ENCODE measurements around the gene PPM1E. TPM values are rescaled to one million over a fixed set of nuclear protein-coding genes. Genes with fewer than 3 reads are reported as not detected.

The PPM1E gene
- total RNA-seq, 3 donors from 2014 or later, result under 0.01 to 0.44 (median 0.16) TPM

GRCh38 chr17:58997756-58998553 lies 242.3 kb downstream of the PPM1E start:
- no peak overlapping the region for H3K27ac ChIP-seq

GRCh38 chr17:58998871-58999270 lies 243.2 kb downstream of the PPM1E start:
- intact Hi-C loops (cut with DNase I; ENCODE audit: low total_unique reads), result no loop called here
- H3K36me3 ChIP-seq, result no peaks in the 10 kb centered on the region
- no peaks in the 10 kb centered on the region for H3K4me1 ChIP-seq
- no peaks in the 10 kb centered on the region for H3K27me3 ChIP-seq
- no peak overlapping the region for H3K4me3 ChIP-seq
- DNase-seq (ENCODE audit: low spot score in 2 of 2), result no peak
- H3K27ac ChIP-seq, result no peak overlapping the region
- H3K9me3 ChIP-seq, result no peaks in the 10 kb centered on the region
- TF ChIP-seq CTCF (IDR thresholded peaks at IDR 0.05), result no peak
- TF ChIP-seq POLR2A (IDR thresholded peaks at IDR 0.05), result no peak
- no peak for TF ChIP-seq POLR2AphosphoS5 (IDR thresholded peaks at IDR 0.05)

More at GRCh38 chr17:58997756-58998553, 242.3 kb downstream of the PPM1E start:
- Histone ChIP-seq H3K9me3 (no peaks in the 10 kb centered on the region), H3K4me1 (no peaks in the 10 kb centered on the region), H3K36me3 (no peaks in the 10 kb centered on the region), H3K27me3 (no peaks in the 10 kb centered on the region), H3K4me3 (no peak overlapping the region)
- TF ChIP-seq POLR2A (IDR thresholded peaks at IDR 0.05) (no peak), POLR2AphosphoS5 (IDR thresholded peaks at IDR 0.05) (no peak)
- intact Hi-C loops (cut with DNase I; ENCODE audit: low total_unique reads), result no loop called here
- no peak for DNase-seq (ENCODE audit: low spot score in 2 of 2)

- Histone ChIP-seq H3K27me3 (no peaks in the 10 kb centered on the region), H3K9me3 (no peaks in the 10 kb centered on the region), H3K4me1 (no peaks in the 10 kb centered on the region), H3K4me3 (no peak overlapping the region), H3K27ac (no peak overlapping the region), H3K36me3 (no peaks in the 10 kb centered on the region)
- intact Hi-C loops (cut with DNase I; ENCODE audit: low total_unique reads), result no loop called here
- DNase-seq (ENCODE audit: low spot score in 2 of 2), result no peak
- TF ChIP-seq POLR2A (IDR thresholded peaks at IDR 0.05), result no peak
- TF ChIP-seq CTCF (IDR thresholded peaks at IDR 0.05), result no peak
- no peak for TF ChIP-seq POLR2AphosphoS5 (IDR thresholded peaks at IDR 0.05)
These were observed 243.8 kb downstream of the PPM1E start for GRCh38 chr17:58999500-58999899.

GRCh38 chr17:59000022-59000421 lies 244.4 kb downstream of the PPM1E start:
- no peak for DNase-seq (ENCODE audit: low spot score in 2 of 2)

GRCh38 chr17:59001158-59001814 lies 245.6 kb downstream of the PPM1E start:
- no peaks in the 10 kb centered on the region for H3K27me3 ChIP-seq
- no peaks in the 10 kb centered on the region for H3K4me1 ChIP-seq
- H3K9me3 ChIP-seq, result no peaks in the 10 kb centered on the region
- TF ChIP-seq POLR2AphosphoS5 (IDR thresholded peaks at IDR 0.05) (no peak), CTCF (IDR thresholded peaks at IDR 0.05) (no peak), POLR2A (IDR thresholded peaks at IDR 0.05) (no peak)
- peak overlapping the region; percentile 28 to 41 for H3K27ac ChIP-seq
- no peaks in the 10 kb centered on the region for H3K36me3 ChIP-seq
- peak overlapping the region in 1 of 3 donors; percentile 18 for H3K4me3 ChIP-seq
- DNase-seq (ENCODE audit: low spot score in 2 of 2), result peak in 1 of 2 donors; percentile 48
- intact Hi-C loops (cut with DNase I; ENCODE audit: low total_unique reads), result loop anchor here (10.0 kb wide), 1 partner anchor 476 kb away; no protein-coding TSS in a partner anchor

More at GRCh38 chr17:59000022-59000421, 244.4 kb downstream of the PPM1E start:
- TF ChIP-seq POLR2AphosphoS5 (IDR thresholded peaks at IDR 0.05) (no peak), POLR2A (IDR thresholded peaks at IDR 0.05) (no peak), CTCF (IDR thresholded peaks at IDR 0.05) (no peak)
- Histone ChIP-seq H3K9me3 (no peaks in the 10 kb centered on the region), H3K4me3 (no peak overlapping the region), H3K27ac (no peak overlapping the region), H3K36me3 (no peaks in the 10 kb centered on the region), H3K27me3 (no peaks in the 10 kb centered on the region), H3K4me1 (no peaks in the 10 kb centered on the region)
- intact Hi-C loops (cut with DNase I; ENCODE audit: low total_unique reads), result loop anchor here (10.0 kb wide), 1 partner anchor 475 kb away; no protein-coding TSS in a partner anchor

Measured in breast epithelium (tissue), 4 donors.